Vagina (tissue), 2 donors: ENCODE data around the gene RANBP10.

Experiments used
- POLR2A ChIP-seq, 2 donors: fragments of 450-650 bp; IDR thresholded peaks; one replicate each; pipeline ENCODE4 v1.6.1; 2017; ENCODE audit warnings: antibody characterized with exemption in 2 of 2, mild to moderate bottlenecking in 2 of 2, moderate library complexity in 2 of 2
- POLR2AphosphoS5 ChIP-seq, 2 donors: sonication (generic); formaldehyde crosslinking; IDR thresholded peaks; one replicate each; pipeline ENCODE4 v1.9.0; 2017; ENCODE audit warnings: antibody characterized with exemption in 2 of 2, mild to moderate bottlenecking in 2 of 2, low read depth in 1 of 2; ENCODE audit not compliant: insufficient read depth in 1 of 2
- TF ChIP-seq, protein P1 (sequence below), 3 experiments: fragments of 450-650 bp in 2 of 3; fragments of 200-600 bp in 1 of 3; sonication (generic) in 1 of 3; IDR thresholded peaks; one replicate each; pipeline ENCODE4 v1.5.1; 2017 to 2019; ENCODE audit warnings: antibody characterized with exemption in 3 of 3, mild to moderate bottlenecking in 2 of 3, moderate library complexity in 2 of 3

DNA sequence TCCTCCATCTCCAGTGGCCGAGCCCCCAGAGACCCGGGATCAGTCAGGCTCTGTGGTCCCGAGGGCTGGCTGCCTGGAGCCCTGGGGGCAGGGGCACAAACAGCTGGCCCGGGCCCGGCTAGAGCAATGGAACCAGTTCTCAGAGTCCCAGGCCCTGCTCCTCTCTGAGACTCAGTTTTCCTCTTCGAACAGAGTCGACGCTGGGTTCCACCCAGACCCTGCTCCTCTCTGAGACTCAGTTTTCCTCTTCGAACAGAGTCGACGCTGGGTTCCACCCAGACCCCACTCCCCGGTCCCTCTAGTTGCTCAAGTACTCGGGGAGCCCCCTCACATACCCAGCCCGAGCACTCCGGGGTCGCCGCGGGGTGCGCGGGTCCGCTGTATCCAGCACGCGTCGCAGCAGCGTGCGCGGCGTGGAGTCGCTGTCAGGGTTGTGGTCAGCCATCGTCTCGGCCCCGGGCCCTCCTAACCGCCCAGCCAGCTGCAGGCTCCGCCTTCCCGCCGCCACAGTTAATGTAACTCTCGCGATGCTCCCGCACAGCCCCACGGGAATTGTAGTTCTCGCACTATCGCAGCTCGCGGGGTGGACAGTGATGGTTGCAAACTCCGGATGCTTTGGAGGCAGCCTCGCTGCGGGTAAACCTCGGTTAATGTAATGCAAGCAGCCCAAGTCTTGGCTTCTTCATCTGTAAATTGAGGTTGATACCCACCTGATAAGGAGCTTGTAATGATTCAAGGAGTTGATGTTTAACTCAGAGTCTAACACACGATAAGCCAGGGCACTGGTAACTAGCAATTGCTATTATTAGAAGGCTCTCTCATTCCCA lies 27.3 kb upstream of the RANBP10 start:
- TF ChIP-seq, protein P1, sequence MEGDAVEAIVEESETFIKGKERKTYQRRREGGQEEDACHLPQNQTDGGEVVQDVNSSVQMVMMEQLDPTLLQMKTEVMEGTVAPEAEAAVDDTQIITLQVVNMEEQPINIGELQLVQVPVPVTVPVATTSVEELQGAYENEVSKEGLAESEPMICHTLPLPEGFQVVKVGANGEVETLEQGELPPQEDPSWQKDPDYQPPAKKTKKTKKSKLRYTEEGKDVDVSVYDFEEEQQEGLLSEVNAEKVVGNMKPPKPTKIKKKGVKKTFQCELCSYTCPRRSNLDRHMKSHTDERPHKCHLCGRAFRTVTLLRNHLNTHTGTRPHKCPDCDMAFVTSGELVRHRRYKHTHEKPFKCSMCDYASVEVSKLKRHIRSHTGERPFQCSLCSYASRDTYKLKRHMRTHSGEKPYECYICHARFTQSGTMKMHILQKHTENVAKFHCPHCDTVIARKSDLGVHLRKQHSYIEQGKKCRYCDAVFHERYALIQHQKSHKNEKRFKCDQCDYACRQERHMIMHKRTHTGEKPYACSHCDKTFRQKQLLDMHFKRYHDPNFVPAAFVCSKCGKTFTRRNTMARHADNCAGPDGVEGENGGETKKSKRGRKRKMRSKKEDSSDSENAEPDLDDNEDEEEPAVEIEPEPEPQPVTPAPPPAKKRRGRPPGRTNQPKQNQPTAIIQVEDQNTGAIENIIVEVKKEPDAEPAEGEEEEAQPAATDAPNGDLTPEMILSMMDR (IDR thresholded peaks at IDR 0.05): no peak
- TF ChIP-seq POLR2AphosphoS5 (IDR thresholded peaks at IDR 0.05; ENCODE audit: insufficient read depth in 1 of 2, low read depth in 1 of 2): peak; percentile 82 to 92
- peak in 1 of 2 donors; percentile 49 for TF ChIP-seq POLR2A (IDR thresholded peaks at IDR 0.05)
